Stomach smooth muscle (tissue), 2 donors: Measurements from ENCODE around the gene SOBP.

ENCODE experiments used
- H3K27ac ChIP-seq: one replicate; pipeline ENCODE4 v1.7.0; 2013; ENCODE audit warnings: mild to moderate bottlenecking, low read length, inconsistent platforms
- H3K27me3 ChIP-seq, 2 donors: one replicate each; pipeline ENCODE4 v1.7.0; 2013; ENCODE audit warnings: low read length in 2 of 2; ENCODE audit not compliant: insufficient read depth in 2 of 2, control insufficient read depth in 1 of 2
- H3K36me3 ChIP-seq, 2 donors: one replicate each; pipeline ENCODE4 v1.7.0; 2013; ENCODE audit warnings: low read length in 2 of 2; ENCODE audit not compliant: control insufficient read depth in 2 of 2, insufficient read depth in 2 of 2
- H3K4me1 ChIP-seq: one replicate; pipeline ENCODE4 v1.7.0; 2013; ENCODE audit warnings: low read length; ENCODE audit not compliant: control insufficient read depth, insufficient read depth
- H3K4me3 ChIP-seq, 2 donors: one replicate each; pipeline ENCODE4 v1.7.0; 2013; ENCODE audit warnings: low read length in 2 of 2
- H3K9ac ChIP-seq, 2 donors: one replicate each; pipeline ENCODE4 v1.7.0; 2013; ENCODE audit warnings: low read length in 2 of 2, mild to moderate bottlenecking in 1 of 2
- H3K9me3 ChIP-seq, 2 donors: one replicate each; pipeline ENCODE4 v1.7.0; 2013; ENCODE audit warnings: low read length in 2 of 2; ENCODE audit not compliant: control insufficient read depth in 2 of 2
- donor health status: healthy.
- donor health status: Pancreatic carcinoma.

Gene SOBP, protein sequence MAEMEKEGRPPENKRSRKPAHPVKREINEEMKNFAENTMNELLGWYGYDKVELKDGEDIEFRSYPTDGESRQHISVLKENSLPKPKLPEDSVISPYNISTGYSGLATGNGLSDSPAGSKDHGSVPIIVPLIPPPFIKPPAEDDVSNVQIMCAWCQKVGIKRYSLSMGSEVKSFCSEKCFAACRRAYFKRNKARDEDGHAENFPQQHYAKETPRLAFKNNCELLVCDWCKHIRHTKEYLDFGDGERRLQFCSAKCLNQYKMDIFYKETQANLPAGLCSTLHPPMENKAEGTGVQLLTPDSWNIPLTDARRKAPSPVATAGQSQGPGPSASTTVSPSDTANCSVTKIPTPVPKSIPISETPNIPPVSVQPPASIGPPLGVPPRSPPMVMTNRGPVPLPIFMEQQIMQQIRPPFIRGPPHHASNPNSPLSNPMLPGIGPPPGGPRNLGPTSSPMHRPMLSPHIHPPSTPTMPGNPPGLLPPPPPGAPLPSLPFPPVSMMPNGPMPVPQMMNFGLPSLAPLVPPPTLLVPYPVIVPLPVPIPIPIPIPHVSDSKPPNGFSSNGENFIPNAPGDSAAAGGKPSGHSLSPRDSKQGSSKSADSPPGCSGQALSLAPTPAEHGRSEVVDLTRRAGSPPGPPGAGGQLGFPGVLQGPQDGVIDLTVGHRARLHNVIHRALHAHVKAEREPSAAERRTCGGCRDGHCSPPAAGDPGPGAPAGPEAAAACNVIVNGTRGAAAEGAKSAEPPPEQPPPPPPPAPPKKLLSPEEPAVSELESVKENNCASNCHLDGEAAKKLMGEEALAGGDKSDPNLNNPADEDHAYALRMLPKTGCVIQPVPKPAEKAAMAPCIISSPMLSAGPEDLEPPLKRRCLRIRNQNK

DNA sequence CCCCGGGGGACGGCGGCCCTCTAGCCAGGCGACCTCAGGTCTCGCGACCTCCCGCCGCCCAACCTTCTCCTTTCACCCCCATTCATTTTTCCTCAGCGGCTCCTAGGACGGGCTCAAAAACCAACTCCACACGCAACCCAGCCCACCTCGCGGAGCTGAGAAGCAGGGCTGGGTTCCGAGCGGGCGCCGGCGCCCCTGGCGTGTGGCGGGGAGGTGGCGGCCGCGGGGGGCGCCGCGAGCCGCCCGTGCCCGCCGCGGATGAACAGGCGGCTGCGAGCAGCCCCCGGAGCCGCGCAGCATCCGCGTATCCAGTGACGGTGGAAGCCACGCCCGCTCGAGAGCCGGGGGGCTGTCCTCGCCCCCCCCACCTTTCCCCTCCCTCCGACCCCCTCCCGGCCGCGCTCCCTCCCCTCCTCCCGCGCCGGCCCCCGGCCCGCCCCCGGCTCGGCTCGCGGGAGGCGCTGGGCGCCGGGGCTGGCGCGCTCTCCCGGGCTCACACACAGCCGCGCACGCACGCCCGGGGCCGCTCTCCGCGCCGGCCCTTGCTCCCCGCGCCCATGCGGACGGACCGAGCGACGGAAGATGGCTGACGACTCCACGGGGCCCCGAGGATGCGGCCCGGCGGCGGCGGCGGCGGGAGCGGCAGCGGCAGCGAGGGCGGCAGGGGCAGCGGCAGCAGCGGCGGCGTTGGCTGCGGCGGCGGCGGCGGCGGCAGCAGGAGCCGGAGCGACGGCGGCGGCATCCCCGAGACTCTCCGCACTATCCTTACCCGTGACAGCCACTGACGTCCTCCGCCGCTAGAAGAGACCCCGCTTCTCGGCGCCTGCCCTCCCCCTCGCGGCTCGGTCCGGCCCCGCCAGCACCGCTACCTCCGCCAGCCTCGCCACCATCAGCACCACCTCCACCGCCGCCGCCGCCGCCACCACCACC, at the start of gene SOBP:
SOBP (plus strand) TSS at position 482 of the 930 bp plus-strand sequence. CDS start 500 bp downstream, outside the sequence.
- Histone ChIP-seq H3K27me3 (no peaks in the 10 kb centered on the region), H3K4me3 (peak within 1 kb of the TSS; percentile 77 to 88), H3K36me3 (no peaks in the 10 kb centered on the region), H3K4me1 (peaks cover 29% of the 10 kb centered on the region), H3K9me3 (no peaks in the 10 kb centered on the region), H3K27ac (peak within 1 kb of the TSS; percentile 66), H3K9ac (peak within 1 kb of the TSS; percentile 78 to 84)

DNA sequence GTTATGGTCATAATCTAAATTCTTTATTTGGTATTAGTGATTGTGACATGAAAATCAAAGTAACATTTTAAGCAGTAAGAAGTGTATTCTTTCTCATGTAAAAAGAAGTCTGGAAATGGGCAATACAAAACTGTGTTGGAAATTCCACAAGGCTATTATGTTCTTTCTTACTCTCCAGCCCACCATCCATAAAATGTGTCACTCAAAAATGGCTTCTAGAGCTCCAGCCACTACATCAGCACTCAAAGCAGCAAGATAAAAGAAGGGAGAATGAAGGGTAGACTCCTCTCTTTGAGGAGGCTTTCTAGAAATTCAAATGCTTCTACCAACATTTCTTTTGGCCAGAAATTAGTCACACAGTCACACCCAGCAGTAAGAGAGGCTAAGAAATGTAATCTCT, 49.0 kb upstream of the SOBP start:
- H3K9me3 ChIP-seq: no peaks in the 10 kb centered on the region
- no peaks in the 10 kb centered on the region for H3K36me3 ChIP-seq
- no peak overlapping the region for H3K9ac ChIP-seq
- H3K27me3 ChIP-seq: no peaks in the 10 kb centered on the region
- H3K4me3 ChIP-seq: no peak overlapping the region
- no peaks in the 10 kb centered on the region for H3K4me1 ChIP-seq
- no peak overlapping the region for H3K27ac ChIP-seq

DNA sequence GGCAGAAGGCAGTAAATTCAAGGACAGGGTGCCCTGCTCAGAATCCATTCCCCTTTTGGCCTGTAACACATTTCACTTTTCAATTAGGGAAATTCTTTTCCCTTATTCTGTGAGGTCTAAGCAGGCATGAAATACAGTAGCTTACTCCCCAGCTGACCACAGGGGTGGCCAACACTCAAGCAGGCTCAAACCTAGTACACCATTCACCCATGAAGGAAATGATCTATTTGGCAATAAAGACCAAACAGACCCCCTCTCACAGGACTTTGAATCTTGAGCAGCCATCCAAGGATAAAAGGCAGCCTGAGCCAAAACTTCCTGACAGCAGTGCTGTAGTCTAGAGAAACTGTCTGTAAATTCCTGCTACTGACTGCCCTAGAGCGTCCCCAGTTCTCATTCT, 48.2 kb upstream of the SOBP start:
- no peak overlapping the region for H3K27ac ChIP-seq
- no peak overlapping the region for H3K4me3 ChIP-seq
- H3K27me3 ChIP-seq: no peaks in the 10 kb centered on the region
- H3K36me3 ChIP-seq: no peaks in the 10 kb centered on the region
- no peak overlapping the region for H3K9ac ChIP-seq
- H3K4me1 ChIP-seq: no peaks in the 10 kb centered on the region
- no peaks in the 10 kb centered on the region for H3K9me3 ChIP-seq

DNA sequence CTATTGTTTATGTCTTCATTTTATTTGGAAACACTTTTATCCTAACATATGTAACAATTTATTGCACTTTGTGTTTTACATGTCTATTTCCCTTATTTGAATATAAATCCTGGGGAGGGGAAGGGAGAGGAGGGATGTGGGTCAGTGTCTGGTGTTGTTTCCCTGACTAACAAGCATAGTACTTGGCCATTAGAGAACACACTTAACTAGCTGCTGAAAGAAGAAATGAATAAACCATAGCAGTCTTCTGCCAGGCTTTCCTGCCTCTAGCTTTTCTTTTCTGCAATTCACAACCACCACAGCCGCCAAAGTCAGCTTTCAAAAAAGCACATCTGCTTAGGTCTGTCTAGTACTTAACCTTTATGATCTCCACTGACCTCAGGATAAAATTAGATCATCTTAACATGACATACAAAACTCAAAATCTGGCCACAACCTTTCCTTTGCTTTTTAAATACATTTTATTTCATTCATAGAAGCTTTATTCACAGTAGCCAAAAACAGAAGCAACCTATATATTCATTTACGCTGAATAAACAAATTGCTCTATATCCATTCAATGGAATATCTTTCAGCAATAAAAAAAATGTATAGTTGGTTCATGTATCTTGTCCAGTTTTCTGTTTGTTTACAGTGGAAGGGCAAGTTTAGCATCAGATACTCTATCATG, 46.8 kb upstream of the SOBP start:
- Histone ChIP-seq H3K9me3 (peaks cover 0 to 7% of the 10 kb centered on the region in 2 donors), H3K9ac (no peak overlapping the region), H3K27ac (no peak overlapping the region), H3K36me3 (no peaks in the 10 kb centered on the region), H3K4me3 (no peak overlapping the region), H3K4me1 (no peaks in the 10 kb centered on the region), H3K27me3 (no peaks in the 10 kb centered on the region)

DNA sequence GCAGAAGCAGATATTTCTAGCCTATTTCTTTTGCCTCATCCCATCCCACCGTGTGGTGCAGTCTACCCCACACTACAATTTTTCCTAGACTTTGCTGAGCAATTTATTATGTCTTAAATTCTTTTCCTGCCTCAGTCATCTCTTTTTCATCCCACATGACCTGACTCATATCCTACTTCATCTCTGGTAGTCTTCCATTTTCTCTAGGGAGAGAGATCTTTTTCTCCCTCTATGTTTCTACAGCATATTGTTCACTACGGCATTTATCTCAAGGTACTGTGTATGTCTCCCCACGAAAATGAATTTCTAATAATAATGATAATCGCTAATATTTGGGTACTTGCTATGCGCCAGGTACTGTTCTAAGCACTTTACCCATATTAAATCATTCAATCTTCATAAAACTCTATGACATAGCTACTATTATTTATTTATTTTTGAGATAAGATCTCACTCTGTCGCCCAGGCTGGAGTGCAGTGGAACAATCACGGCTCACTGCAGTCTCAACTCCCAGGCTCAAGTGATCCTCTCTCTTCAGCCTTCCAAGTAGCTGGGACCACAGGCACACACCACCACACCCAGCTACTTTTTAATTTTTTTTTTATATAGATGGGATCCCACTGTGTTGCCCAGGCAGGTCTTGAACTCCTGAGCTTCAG, 46.2 kb upstream of the SOBP start:
- Histone ChIP-seq H3K36me3 (no peaks in the 10 kb centered on the region), H3K27me3 (no peaks in the 10 kb centered on the region), H3K9me3 (peaks cover 0 to 7% of the 10 kb centered on the region in 2 donors), H3K4me1 (no peaks in the 10 kb centered on the region), H3K4me3 (no peak overlapping the region), H3K9ac (no peak overlapping the region), H3K27ac (no peak overlapping the region)

DNA sequence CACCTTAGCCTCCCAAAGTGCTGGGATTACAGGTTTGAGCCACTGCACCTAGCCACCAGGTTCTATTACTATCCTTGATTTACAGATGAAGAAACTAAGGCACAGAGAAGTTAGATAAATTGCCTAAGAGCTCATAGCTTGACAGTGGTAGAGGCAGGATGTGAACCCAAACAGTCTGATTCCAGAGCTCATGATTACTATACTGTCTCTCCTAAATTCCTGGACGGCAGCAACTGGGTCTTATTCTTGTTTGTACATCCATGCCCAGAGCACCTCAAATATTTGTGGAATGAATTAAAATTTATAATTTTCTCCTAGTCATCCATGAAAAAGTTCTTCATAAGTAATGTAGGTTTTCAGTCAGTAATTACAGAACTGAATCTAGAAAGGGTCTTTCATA, 45.6 kb upstream of the SOBP start:
- Histone ChIP-seq H3K27ac (no peak overlapping the region), H3K36me3 (no peaks in the 10 kb centered on the region), H3K9me3 (peaks cover 0 to 7% of the 10 kb centered on the region in 2 donors), H3K4me3 (no peak overlapping the region), H3K27me3 (no peaks in the 10 kb centered on the region), H3K4me1 (no peaks in the 10 kb centered on the region), H3K9ac (no peak overlapping the region)

DNA sequence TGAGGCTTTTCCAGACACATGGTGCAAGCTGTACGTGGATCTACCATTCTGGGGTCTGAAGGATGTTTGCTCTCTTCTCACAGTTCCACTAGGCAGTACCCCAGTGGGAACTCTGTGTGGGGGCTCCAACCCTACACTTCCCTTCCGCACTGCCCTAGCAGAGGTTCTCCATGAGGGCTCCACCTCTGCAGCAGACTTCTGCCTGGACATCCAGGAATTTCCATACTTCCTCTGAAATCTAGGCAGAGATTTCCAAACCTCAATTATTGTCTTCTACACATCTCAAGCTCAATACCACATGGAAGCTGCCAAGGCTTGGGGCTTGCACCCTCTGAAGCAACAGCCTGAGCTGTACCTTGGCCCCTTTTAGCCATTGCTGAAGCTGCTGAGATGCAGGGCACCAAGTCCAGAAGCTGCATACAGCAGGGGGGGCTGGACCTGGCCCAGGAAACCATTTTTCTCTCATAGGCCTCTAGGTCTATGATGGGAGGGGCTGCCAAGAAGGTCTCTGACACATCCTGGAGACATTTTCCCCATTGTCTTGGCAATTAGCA, 42.2 kb upstream of the SOBP start:
- H3K27ac ChIP-seq: no peak overlapping the region
- no peak overlapping the region for H3K9ac ChIP-seq
- H3K36me3 ChIP-seq: no peaks in the 10 kb centered on the region
- H3K4me1 ChIP-seq: no peaks in the 10 kb centered on the region
- no peaks in the 10 kb centered on the region for H3K27me3 ChIP-seq
- H3K9me3 ChIP-seq: peaks cover 0 to 7% of the 10 kb centered on the region in 2 donors
- H3K4me3 ChIP-seq: no peak overlapping the region

DNA sequence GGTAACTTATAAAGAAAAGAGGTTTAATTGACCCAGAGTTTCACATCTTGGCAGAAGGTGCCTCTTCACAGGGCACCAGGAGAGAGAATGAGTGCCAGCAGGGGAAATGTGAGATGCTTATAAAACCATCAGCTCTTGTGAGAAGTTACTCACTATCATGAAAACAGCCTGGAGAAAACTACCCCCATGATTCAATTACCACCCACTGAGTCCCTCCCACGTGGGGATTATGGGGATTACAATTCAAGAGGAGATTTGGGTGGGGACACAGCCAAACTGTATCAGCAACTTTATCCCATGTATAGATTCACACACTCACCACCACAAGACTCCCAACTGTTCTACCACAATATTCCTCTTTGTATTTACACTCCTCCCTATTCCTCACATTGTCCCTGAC, 41.1 kb upstream of the SOBP start:
- peaks cover 0 to 7% of the 10 kb centered on the region in 2 donors for H3K9me3 ChIP-seq
- no peaks in the 10 kb centered on the region for H3K36me3 ChIP-seq
- no peaks in the 10 kb centered on the region for H3K27me3 ChIP-seq

DNA sequence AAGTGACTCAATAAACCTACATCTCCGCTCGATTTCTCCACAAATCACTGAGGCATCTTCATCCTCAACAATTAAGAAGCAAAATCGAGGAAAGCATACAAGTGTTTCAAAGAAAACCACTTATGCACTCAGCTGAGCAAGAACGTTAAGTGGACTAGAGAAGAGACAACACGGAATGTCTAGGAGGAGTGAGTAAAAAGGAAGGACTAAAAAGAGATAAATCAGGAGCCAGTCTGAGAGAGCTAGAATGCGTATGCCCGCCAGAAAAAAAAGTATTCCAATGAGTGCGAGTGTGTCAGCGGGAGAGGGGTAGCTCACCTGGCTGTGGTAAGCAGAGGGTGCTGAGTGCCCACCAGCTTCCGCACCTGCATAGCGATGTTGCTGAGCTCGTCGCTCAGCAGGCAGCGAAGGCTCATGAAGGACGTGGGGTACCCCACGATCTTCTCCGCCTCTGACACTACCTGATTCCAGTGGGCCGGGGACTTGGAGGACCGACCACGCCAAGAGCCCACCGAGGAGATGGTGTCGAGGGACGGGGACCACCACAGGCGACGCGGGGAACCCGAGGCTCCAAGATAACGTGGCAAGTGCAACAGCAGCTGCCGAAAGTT, 31.1 kb upstream of the SOBP start:
- peaks cover 5% of the 10 kb centered on the region for H3K4me1 ChIP-seq
- no peaks in the 10 kb centered on the region for H3K27me3 ChIP-seq
- no peaks in the 10 kb centered on the region for H3K36me3 ChIP-seq
- peak overlapping the region; percentile 75 for H3K27ac ChIP-seq
- peak overlapping the region; percentile 79 to 94 for H3K9ac ChIP-seq
- H3K4me3 ChIP-seq: peak overlapping the region; percentile 96 to 99
- no peaks in the 10 kb centered on the region for H3K9me3 ChIP-seq

More for the DNA sequence above, 41.1 kb upstream of the SOBP start:
- Histone ChIP-seq H3K4me1 (no peaks in the 10 kb centered on the region), H3K9ac (no peak overlapping the region), H3K4me3 (no peak overlapping the region), H3K27ac (no peak overlapping the region)
